SK-N-MC (cell line): ENCODE data around the gene FSCN2.

Experiments
- EZH2 ChIP-seq: fragments of 200-600 bp; sonication (generic); IDR thresholded peaks from one replicate; pipeline ENCODE4 v1.6.1; 2017; ENCODE audit warnings: antibody characterized with exemption
- FOXP2 ChIP-seq: optimal IDR thresholded peaks from 2 replicates; pipeline ENCODE3; 2011; ENCODE audit warnings: mild to moderate bottlenecking, moderate library complexity; ENCODE audit not compliant: insufficient read depth; ENCODE audit errors: extremely low read length, control extremely low read depth
- POLR2AphosphoS5 ChIP-seq: IDR thresholded peaks from 2 replicates; pipeline ENCODE4 v1.6.1; 2012; ENCODE audit warnings: mild to moderate bottlenecking, low read depth, low read length, borderline replicate concordance

GRCh38 chr17:81586096-81586495 is 57.9 kb downstream of the FSCN2 start:
- TF ChIP-seq POLR2AphosphoS5 (no peak), EZH2 (no peak), FOXP2 (no peak)
